Measurements from ENCODE around the gene HNF4A.

HNF4A gene

GRCh38 chr20:44355498-44356352, at the start of gene HNF4A:
HNF4A (plus strand) TSS chr20:44355699; CDS start chr20:44355805, 106 bp downstream.
- Histone ChIP-seq H2AFZ (ENCODE audit: low read depth, low read length) (no peak within 1 kb of the TSS), H3K4me1 (ENCODE audit: insufficient read depth, low read length) (no peaks in the 10 kb centered on the region)
- TF ChIP-seq EZH2 (IDR thresholded peaks at IDR 0.05; ENCODE audit: borderline replicate concordance, low read depth, low read length, severe bottlenecking), result no peak
- TF ChIP-seq, protein P1, sequence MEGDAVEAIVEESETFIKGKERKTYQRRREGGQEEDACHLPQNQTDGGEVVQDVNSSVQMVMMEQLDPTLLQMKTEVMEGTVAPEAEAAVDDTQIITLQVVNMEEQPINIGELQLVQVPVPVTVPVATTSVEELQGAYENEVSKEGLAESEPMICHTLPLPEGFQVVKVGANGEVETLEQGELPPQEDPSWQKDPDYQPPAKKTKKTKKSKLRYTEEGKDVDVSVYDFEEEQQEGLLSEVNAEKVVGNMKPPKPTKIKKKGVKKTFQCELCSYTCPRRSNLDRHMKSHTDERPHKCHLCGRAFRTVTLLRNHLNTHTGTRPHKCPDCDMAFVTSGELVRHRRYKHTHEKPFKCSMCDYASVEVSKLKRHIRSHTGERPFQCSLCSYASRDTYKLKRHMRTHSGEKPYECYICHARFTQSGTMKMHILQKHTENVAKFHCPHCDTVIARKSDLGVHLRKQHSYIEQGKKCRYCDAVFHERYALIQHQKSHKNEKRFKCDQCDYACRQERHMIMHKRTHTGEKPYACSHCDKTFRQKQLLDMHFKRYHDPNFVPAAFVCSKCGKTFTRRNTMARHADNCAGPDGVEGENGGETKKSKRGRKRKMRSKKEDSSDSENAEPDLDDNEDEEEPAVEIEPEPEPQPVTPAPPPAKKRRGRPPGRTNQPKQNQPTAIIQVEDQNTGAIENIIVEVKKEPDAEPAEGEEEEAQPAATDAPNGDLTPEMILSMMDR (IDR thresholded peaks at IDR 0.05; ENCODE audit: borderline replicate concordance, extremely low read depth, low read length, poor library complexity, severe bottlenecking), result no peak

GRCh38 chr20:44306927-44307326, 48.6 kb upstream of the HNF4A start:
- no peak overlapping the region for H3K27ac ChIP-seq (ENCODE audit: low read length)
- peaks cover 20% of the 10 kb centered on the region for H3K4me1 ChIP-seq (ENCODE audit: insufficient read depth, low read length)
- H3K9ac ChIP-seq (ENCODE audit: low read depth, low read length), result no peak overlapping the region
- H3K9me3 ChIP-seq (ENCODE audit: insufficient read depth, low read length, severe bottlenecking), result no peaks in the 10 kb centered on the region
- no peak for DNase-seq
- no peaks in the 10 kb centered on the region for H4K20me1 ChIP-seq (ENCODE audit: insufficient read depth, low read length)
- no peak for TF ChIP-seq EZH2 (IDR thresholded peaks at IDR 0.05; ENCODE audit: borderline replicate concordance, low read depth, low read length, severe bottlenecking)
- TF ChIP-seq, protein P1 (IDR thresholded peaks at IDR 0.05; ENCODE audit: borderline replicate concordance, extremely low read depth, low read length, poor library complexity, severe bottlenecking), result no peak
- no peak overlapping the region for H2AFZ ChIP-seq (ENCODE audit: low read depth, low read length)
- H3K36me3 ChIP-seq (ENCODE audit: insufficient read depth, low read length), result no peaks in the 10 kb centered on the region
- no peaks in the 10 kb centered on the region for H3K27me3 ChIP-seq (ENCODE audit: insufficient read depth, low read length, poor library complexity)
- no peaks in the 10 kb centered on the region for H3K79me2 ChIP-seq (ENCODE audit: insufficient read depth, low read length)
- H3K4me2 ChIP-seq (ENCODE audit: insufficient read depth, low read length), result no peak overlapping the region
- H3K4me3 ChIP-seq (ENCODE audit: low read depth in 1 of 2, low read length in 2 of 2), result no peak overlapping the region
- no peak for ATAC-seq (ENCODE audit: insufficient read depth, low read depth)

More at GRCh38 chr20:44355498-44356352, at the start of gene HNF4A:
- Histone ChIP-seq H3K27me3 (ENCODE audit: insufficient read depth, low read length, poor library complexity) (peaks cover 17% of the 10 kb centered on the region), H3K9ac (ENCODE audit: low read depth, low read length) (no peak within 1 kb of the TSS), H3K36me3 (ENCODE audit: insufficient read depth, low read length) (no peaks in the 10 kb centered on the region), H3K4me3 (ENCODE audit: low read depth in 1 of 2, low read length in 2 of 2) (no peak within 1 kb of the TSS), H3K4me2 (ENCODE audit: insufficient read depth, low read length) (no peak within 1 kb of the TSS), H4K20me1 (ENCODE audit: insufficient read depth, low read length) (peaks cover 3% of the 10 kb centered on the region; the same call in 1 of the 2 replicates), H3K9me3 (ENCODE audit: insufficient read depth, low read length, severe bottlenecking) (no peaks in the 10 kb centered on the region), H3K27ac (ENCODE audit: low read length) (no peak within 1 kb of the TSS), H3K79me2 (ENCODE audit: insufficient read depth, low read length) (no peaks in the 10 kb centered on the region)
- no peak for ATAC-seq (ENCODE audit: insufficient read depth, low read depth)
- DNase-seq, result no peak

DNA sequence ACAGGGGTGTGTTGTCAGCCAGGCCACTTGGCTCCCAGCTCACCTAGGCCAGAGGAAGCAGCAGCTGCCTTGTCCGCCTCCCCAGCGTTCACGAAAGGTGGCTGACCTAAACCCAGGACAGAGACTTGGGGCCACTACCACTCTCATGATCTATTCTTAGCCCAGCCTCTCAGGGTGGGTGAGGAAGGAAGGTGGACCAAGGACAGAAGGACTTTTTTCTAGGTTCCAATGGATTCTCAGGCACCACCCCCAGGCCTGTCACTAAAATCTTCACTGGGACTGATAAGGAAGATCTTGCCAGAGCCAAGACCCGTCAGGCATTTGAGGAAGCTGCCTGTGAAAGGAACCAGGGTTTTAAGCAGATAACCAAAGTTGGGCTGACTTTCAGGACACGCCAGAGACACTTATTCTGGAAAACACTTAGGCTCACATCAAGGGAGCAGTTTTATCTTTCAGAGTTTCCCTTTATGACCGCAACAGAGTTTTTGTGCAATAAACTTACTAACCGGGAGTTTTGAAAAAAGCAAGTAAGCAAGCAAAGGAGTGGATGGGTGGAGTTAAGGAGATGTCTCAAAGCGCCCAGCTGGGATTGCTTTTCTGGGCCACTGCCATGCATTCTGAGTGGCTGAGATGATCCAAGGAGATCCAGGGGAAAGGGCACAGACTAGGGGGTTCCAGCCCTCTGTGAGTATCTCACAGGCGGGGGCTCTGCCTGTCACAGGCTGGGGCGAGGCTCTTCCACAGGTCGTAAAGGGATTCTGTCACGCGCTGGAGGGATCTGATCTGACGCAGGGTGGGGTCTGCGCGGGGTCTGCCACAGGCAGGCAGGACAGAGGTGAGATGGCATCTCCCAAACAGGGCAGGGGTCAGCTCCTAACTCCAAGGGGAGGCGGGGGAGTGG, 45.5 kb upstream of the HNF4A start:
- Histone ChIP-seq H2AFZ (ENCODE audit: low read depth, low read length) (peak overlapping the region; percentile 94), H3K9me3 (ENCODE audit: insufficient read depth, low read length, severe bottlenecking) (no peaks in the 10 kb centered on the region)
- ATAC-seq (ENCODE audit: insufficient read depth, low read depth), result no peak

More for the DNA sequence above, 45.5 kb upstream of the HNF4A start:
- no peaks in the 10 kb centered on the region for H4K20me1 ChIP-seq (ENCODE audit: insufficient read depth, low read length)
- H3K4me1 ChIP-seq (ENCODE audit: insufficient read depth, low read length), result peaks cover 20% of the 10 kb centered on the region
- no peaks in the 10 kb centered on the region for H3K36me3 ChIP-seq (ENCODE audit: insufficient read depth, low read length)
- peak overlapping the region; percentile 66 for H3K9ac ChIP-seq (ENCODE audit: low read depth, low read length)
- no peaks in the 10 kb centered on the region for H3K27me3 ChIP-seq (ENCODE audit: insufficient read depth, low read length, poor library complexity)
- DNase-seq, result no peak
- TF ChIP-seq, protein P1 (IDR thresholded peaks at IDR 0.05; ENCODE audit: borderline replicate concordance, extremely low read depth, low read length, poor library complexity, severe bottlenecking), result no peak
- TF ChIP-seq EZH2 (IDR thresholded peaks at IDR 0.05; ENCODE audit: borderline replicate concordance, low read depth, low read length, severe bottlenecking), result no peak
- H3K4me3 ChIP-seq (ENCODE audit: low read depth in 1 of 2, low read length in 2 of 2), result peak overlapping the region; percentile 33 to 66; a peak in 3 of 4 replicates
- peak overlapping the region; percentile 86 for H3K4me2 ChIP-seq (ENCODE audit: insufficient read depth, low read length)
- peak overlapping the region; percentile 58; the same call in 1 of the 2 replicates for H3K27ac ChIP-seq (ENCODE audit: low read length)
- H3K79me2 ChIP-seq (ENCODE audit: insufficient read depth, low read length), result no peaks in the 10 kb centered on the region
